Measurements from ENCODE around the gene PAX8.
"Not testable (repeated sequence)": the region's sequence is repeated elsewhere in the genome, so short reads cannot be mapped to it uniquely, and the experiment has no call there.

Gene PAX8

DNA sequence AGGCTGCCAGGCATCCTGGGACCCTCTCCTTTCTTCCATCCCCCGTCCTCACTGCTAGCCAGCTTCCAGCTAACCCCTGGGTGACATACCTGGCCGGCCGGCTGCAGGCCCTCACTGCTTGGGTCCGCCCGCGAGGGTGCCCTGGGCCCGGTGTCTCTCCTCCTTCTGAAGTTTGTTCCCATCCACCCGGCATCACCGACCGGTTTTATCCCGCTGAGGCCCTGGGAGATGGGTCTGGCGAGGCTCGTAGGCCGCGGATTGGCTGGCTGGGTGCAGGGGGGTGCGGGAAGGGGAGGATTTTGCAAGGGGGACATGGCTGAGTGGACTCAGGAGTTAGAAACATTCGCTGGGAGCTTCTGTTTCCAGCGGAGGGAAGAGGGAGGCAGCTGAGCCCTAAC lies at the start of gene PAX8:
Gene PAX8, minus strand, starts transcription at position 180 of the 398 bp plus-strand sequence. CDS start 527 bp downstream, outside the sequence.
- DNase-seq (ENCODE audit: low spot score), result no peak

DNA sequence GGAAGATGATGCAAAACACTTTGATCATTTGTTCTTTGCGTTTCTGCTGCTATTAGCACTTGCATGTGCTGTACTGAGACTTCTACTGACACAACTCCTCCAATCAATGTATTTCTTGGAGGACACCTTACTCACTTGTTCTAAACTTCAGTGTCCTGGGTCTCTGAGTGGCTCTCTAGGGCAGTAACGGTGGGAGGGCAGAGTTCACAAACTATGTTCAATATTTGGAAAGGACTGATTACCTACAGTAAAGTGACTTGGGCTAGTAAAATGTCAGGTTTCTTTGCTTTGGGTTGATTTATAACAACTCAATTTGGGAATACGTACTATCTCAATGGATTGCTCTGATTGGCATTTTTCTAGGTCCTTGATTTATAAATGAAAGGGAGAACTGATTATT lies 49.3 kb upstream of the PAX8 start:
- no peak for DNase-seq (ENCODE audit: low spot score)

DNA sequence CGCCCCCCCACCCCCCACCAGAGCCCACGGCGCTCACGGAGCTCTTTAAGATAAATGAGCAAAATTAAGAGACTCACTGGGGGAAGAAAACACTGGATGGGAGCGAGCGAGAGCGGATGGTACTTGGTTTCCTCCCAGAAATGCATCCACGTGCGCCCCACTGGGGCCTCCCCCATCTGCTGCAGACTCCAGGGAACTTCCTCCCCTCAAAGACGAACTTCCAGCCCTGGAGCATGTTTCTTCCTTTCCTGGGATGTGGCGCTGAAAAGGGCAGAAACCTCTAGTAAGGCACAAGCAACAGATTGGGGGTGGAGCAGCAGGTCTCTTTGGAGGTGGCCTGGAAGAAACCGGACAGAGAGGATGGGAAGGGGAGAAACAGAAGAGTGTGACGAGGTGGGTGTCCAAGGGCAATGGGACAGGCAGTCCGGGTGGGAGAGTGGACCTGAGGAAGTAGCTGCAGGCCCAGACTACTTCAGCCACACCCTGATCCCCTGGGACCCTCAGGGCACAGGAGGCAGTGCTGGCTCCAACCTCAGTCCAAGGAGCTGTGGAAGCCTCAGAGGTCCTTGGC lies 46.5 kb upstream of the PAX8 start:
- not testable (repeated sequence) for DNase-seq (ENCODE audit: low spot score)

DNA sequence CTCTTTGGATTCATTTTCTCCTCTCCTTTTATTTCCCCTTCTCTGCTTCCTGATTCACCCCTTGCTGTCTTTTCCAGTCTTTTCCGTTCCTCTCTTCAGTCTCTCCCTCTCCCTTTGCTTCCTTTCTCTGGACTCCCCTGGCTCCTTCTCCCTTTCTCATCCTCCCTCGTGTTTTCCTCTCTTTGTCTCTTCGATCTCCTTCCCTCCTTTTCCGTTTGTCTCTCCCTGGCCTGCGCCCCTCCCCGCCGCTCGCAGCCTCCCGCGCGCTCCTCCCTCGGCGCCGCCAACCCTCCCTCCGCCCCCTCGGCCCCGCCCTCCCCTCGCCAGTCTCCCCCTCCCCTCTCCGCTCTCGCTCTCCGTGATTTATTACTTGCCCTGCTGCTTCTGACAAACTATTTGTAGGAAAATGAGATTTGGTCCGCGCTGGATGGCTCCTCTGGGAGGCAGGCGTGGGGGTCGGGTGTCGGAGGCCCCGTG lies 46.0 kb upstream of the PAX8 start:
- DNase-seq (ENCODE audit: low spot score), result peak; percentile 76

DNA sequence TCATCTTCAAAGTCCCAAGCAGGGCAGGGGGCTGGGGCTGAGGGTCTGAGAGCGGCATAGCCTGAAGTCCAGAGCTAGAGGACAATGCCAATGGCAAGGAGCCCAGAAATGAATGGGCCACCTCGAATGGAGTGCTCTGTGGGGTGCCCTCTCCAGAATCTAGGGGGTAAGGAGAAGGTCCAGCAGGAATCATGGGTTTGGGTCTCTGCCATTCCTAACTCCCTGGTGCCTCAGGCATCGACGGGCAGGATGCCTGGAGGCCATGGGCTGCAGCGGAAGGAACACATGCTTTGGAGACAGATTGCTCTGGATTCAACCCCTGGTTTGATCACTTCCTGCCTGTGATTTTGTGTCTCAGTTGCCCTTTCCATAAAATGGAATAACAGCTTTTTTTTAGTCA lies 44.4 kb upstream of the PAX8 start:
- DNase-seq (ENCODE audit: low spot score), result not testable (repeated sequence)

DNA sequence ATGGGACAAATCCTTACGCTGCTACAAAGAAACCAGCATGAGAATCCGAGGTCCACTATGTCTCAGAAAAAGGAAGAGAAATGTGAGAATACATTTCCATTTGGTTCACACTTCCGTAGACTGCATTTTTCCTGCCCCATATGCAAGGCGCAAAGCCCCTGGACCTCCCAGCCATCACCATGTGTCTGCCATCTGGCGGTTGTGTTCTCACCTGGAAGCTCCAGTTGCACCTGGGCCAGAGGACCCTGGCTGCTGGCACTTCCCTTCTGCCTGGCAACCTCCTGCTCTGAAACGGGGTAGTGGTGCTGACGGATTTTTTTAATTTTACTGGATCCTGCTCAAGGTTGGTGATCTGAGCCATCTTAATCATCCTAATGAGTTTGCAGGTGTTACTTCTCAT lies 41.4 kb upstream of the PAX8 start:
- DNase-seq (ENCODE audit: low spot score), result not testable (repeated sequence)

DNA sequence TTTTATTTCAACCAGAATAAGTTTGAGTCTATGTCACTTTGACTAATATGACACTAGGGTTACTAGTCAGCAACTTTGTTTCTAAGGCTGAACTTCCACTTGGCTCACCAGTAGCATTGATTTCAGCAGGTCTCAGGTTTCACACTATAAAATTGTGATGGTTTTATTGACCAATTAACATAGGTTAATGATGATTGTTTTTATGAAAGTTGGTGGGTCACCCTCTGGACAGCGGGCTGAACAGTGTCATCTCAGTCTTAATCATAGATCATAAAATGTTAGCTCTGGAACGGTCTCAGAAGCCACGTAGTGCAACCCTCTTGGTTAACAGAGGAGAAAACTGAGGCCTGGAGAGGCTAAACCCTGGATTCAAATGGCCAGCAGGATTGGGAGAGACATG lies 40.2 kb upstream of the PAX8 start:
- not testable (repeated sequence) for DNase-seq (ENCODE audit: low spot score)

DNA sequence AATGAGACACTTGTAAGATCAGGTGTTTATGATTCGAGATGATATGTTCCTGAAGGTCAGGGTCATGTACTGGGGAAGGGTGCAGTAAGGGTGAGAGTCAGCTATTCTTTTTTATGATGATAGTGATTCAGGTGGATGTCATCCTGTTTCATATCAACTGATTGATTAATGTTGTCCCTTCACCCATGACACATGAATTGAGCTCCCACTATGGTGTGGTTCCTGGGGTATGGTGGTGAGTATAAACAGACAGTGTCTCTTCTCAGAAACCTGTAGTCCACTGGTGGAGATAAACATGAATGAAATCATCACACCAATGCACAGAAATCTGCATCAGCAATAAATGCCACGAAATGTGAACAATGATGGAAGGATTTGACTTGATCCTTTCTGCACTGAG lies 37.4 kb upstream of the PAX8 start:
- no peak for DNase-seq (ENCODE audit: low spot score)

DNA sequence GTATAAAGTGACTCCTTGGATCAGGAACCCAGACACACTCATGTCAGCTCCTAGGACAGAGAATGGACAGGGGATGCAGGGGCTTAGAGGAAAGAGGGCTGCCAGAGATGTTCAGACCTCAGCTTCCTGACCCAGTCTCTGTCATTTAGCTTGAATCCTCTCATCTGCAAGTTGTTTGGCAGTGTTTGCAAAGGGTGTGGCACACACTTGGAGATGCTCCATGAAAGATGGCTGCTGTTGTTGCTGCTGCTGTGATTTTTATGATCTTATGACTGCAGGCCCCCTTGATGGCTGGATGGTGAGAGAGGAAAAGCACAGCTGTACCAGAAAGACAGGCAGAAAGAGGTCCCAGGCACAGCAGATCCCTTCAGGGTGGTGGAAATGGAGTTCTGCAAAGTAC lies 35.9 kb upstream of the PAX8 start:
- not testable (repeated sequence) for DNase-seq (ENCODE audit: low spot score)

DNA sequence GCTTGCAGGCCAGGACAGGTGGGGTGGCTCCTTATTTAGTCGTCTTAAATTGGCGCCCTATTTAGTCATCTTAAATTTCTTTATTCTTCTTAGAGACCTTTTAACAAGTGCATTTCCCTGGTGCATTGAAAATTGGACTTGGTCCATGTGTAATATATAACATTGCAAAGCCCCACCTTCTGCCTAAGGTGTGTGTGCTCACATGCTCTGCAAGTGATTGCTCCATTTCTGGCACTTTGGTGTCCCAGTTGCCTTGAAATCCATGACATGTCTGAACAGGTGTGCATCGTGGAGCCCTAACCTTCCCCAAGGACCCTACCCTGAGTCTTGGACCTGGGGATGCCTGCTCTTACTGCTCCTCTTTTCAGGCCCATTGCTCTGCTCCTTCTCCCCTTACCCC lies 35.5 kb upstream of the PAX8 start:
- not testable (repeated sequence) for DNase-seq (ENCODE audit: low spot score)

DNA sequence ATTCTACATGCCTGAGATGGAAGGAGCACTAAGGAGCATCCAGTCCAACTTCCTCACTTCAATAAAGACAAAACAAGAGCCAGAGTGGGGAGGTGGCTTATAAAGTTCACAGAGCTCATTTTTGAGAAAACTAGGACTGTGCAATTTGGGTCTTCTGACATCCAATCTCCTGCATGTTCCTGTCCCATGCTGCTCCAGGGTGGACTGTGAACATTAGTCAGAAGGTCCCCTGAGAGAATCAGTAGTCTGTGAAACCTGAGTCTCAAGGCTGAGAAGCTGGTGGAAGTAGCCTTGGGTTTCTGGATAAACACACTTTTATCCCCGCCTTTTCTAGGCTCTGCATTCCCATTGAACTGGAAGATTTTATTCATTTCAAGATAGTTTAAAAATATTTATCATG lies 33.1 kb upstream of the PAX8 start:
- DNase-seq (ENCODE audit: low spot score), result not testable (repeated sequence)

DNA sequence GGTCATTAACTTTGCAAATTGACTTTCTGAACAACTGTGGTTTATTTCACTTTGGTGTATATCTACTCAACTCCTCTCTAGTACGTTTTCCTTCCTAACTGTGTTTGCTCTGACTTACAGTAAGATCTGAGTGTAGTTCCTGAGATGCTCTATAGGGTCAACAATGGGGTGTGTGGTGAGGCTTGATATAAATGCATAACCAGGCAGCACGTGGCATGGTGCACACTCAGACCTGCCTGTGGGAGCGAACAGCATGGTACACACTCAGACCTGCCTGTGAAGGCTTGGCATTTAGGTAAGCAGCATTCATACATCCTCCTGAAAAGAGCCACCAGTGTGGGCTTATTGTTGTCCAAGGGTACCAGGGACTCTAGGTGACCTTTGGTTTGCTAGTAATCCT lies 32.5 kb upstream of the PAX8 start:
- not testable (repeated sequence) for DNase-seq (ENCODE audit: low spot score)

DNA sequence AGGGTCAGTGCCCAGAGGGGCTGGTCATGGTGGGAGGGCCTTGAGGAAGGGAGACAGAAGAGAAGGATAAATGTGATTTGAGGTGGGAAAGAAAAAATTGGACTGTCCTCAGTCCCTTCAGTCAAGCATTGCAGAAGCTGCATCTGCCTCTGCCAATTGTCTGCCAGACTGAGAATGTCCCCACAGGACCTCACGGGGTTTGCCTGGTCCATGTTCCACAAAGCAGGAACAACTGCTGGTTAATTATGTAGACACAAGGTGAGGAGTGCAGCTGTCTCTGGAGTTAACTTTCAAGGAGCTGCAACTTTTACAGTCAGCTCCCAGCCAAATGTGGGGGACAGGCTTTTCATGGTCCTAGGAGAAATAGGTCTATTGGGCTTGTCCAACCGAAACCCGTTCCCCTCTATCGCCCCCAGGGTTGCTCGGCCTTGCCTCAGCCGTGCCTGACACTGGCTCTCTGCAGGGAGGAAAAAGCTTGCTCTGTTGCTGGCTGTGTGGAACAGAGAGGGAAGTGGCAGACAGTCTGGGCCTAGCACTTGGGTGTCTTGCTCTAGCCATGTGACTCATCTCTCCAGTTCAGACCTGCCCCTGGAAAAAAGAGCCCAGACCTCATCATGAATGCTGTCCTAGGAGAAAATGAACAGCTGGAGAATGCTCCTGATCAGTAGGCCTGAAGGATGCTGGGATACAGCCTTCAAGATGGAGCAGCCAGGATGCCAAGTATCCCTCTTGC lies 31.1 kb upstream of the PAX8 start:
- no peak for DNase-seq (ENCODE audit: low spot score)

DNA sequence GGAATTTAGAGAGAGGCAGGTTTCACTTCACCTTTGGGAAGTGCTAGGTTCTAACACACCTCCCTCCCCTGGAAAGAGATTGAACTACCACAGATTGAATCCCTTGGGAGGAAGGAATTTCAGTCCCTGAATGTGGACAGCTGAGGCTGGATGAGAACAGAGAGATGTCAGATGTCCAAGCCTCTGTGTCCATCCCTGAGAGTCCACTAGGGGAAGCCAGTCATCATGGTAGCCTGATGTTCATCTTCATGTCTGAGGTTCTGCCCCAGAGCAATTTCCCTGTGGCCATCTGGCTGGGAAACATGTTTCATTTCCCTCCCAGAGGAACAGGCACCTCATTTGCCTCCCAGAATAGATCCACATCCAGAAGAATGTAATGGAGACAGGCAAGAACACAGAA lies 30.1 kb upstream of the PAX8 start:
- not testable (repeated sequence) for DNase-seq (ENCODE audit: low spot score)

DNA sequence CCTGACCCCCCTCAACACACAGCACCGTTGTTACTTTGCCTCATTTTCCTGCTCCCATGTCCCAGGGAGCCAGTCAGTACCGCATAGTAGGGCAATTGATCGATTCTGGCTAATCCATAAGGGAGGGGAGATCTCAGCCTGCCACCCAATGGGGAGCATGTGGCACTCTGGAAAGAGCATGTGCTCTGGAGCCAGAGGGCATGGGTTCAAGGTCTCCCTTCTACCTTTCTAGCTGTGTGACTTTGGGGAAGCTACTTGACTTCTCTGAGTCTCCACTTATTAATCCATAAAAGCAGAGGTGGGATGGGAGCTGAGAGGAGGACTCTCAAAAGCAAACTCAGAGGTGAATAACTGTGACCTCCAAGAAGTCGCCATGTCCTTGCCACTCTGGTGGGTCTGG lies 27.5 kb upstream of the PAX8 start:
- DNase-seq (ENCODE audit: low spot score), result not testable (repeated sequence)

DNA sequence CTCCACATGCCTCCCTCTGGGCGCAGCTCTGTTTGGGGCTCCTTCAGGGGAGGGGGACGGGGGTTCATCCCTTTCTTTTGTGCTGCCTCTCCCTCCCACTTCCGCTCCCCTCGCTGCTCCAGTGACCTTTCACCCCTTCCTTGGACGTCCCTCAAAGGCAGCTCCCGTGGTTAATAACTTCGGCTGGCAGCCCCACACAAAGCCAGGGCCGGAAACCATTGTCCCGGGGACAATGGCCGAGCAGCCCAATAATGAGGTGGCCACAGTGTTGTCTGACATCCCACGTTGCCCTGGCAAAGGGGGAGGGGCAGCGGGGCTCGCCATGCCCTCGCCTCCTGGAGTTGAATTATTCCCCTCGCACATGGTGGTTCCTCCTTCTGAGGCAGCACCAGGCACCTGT lies 27.0 kb upstream of the PAX8 start:
- DNase-seq (ENCODE audit: low spot score), result not testable (repeated sequence)

DNA sequence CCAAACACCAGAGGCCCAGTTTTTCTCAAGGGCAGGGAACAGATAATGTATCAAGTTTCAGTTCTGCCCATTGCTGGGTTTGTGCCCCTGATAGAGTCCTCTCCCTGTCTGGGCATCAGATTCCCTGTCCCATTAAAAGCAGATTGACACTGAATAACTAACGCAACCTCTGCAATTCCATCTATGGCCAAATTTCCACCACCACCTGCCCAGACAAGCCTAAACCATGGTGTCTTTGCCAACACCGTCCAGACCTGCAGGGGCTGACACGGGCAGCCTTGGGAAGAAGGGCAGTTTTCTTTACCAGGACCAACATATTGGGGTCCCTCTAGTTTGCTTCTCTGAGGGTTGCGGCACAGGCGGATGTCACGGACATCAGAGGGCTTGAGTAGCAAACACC lies 26.4 kb upstream of the PAX8 start:
- no peak for DNase-seq (ENCODE audit: low spot score)

DNA sequence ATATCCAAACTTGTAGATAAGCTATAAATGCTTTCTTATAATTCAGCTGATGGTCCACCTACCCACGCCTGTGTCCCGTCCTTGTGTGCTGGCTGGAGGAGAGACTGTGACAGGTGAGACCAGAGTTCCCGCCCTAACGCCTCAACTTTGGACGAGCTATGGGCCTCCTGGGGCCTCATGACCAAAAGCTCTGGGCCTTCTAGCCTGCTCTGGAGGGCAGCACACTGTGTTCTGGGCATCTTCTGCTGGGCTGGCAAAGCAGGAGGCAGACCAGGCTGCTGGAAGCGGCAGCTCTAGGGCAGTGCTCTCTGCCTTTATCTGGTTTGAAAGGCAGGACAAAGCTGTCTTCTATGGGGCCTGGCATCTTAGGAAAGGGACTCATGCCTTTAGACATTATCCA lies 26.0 kb upstream of the PAX8 start:
- no peak for DNase-seq (ENCODE audit: low spot score)

DNA sequence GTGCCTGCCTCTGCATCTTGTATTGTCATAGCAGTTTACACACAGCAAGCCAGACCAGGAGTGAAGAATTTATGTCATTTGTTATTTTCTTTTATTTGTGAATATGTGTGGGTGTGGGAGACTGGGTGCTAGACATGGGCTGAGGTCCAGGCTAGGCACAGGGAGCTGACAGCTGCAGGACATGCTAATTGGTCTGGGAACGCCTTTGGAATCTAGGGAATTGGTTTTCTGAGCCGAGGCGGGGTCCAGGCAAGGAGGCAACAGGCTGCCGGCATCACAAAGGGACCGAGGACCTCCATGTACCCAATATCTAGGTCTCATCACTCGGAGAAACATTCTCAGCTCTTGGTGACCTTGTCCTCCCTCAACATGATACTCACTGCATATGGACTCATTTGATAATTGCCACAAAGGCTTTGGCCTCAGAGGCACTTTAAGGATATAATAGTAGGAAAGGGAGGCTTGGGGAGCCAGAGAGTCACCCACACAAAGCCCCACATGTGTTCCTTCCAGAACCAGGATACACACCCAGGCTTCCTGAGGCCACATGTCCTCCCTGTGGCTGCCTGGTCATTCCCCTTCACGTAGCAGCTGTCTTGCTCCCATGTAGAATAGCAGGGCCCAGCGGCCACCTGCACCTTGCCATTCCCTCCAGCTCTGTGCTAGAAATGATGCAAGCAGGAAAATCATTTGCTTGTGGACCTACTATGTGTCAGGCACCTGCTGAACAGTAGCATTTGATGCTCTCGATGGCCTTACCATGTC lies 23.7 kb upstream of the PAX8 start:
- not testable (repeated sequence) for DNase-seq (ENCODE audit: low spot score)

DNA sequence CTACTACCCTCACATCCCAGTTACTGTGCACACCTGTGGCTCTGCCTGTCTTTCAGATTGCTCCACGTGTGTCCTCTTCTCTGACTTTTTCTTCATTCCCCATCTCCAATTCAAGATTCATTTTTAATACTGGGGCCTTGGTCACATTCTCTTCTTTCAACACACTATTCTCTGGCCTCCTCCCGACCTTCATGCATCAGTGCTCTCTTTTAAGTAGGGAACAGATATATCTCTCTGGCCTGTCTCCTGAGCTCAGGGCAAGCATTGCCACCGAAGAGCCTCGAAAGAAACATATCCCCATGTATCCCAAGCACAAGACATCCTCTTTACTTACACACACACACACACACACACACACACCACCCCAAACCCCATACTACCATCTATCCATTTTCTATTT lies 21.6 kb upstream of the PAX8 start:
- no peak for DNase-seq (ENCODE audit: low spot score)

DNA sequence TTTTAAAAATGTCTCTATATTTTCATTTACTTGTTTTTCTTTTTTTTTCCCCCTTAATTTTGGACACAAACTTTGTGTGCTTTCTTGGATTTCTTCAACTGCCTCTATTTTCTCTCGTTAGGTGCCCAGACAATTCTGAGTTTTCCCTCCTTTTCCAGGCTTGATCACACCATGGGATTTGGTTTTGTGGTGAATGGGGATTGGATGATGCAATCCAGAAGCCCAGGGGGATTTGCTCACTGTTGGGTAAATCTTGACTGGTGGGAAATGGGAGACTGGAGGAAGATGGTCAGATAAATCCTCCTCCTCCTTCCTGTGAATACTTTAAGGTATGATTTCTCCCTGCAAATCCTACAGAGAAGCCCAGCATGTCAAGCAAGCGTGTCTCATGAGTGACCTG lies 19.5 kb upstream of the PAX8 start:
- DNase-seq (ENCODE audit: low spot score), result no peak

DNA sequence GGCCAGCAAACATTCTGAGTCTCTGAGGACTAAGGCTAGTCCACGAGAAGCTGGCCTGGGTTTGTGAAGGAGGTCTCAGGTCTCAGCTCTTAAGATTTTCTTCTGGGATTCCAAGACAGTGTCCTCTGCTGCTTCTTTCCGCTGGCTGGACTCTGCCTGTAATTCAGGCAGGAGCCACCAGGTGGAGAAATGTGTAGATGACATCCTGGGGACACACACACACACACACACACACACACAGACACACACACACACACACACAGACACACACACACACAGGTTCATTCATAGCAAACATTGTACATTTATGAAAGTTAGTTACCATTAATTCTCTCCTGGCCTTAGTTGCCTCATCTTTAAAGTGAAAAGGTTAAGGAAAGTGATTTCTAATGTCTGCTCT lies 18.9 kb upstream of the PAX8 start:
- DNase-seq (ENCODE audit: low spot score), result not testable (repeated sequence)

DNA sequence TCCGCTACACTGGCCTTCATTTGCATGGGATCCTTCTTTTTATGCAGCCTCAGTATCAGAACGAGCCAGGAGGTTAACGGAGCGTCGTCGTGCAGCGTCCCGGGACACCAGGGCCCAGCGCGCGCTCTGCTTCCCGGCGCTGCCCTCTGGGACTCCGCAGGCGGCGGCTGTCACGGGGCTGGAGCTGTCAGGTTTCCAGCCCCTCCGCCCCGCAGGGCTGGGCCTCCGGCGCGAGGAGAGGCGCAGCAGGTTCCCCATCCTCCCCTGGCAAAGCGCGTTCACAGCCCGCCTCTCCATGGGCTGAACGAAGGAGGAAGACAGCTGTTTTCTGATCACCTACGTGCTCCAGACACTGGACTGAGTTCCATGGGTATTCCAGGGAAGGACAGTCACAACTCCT lies 12.5 kb upstream of the PAX8 start:
- no peak for DNase-seq (ENCODE audit: low spot score)

Measured in HuH-7 (cell line).